HepG2 (cell line): Measurements from ENCODE around the gene NALCN. TPM values are rescaled to one million over a fixed set of nuclear protein-coding genes. Genes with fewer than 3 reads are reported as not detected.

ENCODE experiments used
- ATAC-seq: fragments of 200-7000 bp; cut with Tn5 transposase; 3 replicates; pipeline ENCODE4 v1.9.1; 2020; ENCODE audit warnings: mild to moderate bottlenecking, moderate library complexity
- BruUV-seq: library from RNA; stranded (reverse); fragments of 400-500 nt; replicated peaks from 2 replicates; lab custom pipeline; 2021; lab: Mats Ljungman, UMichigan
- CTCF ChIA-PET: fragments of 300-600 bp; formaldehyde crosslinking; extraction: SDS; loops from one replicate; lab custom pipeline; 2021; ENCODE audit warnings: low total read pairs, inconsistent platforms, low intra/inter-chr PET ratio; lab: Yijun Ruan, JAX
- POLR2A ChIA-PET: fragments of 350-600 bp; sonication (Branson Sonifier 250); formaldehyde crosslinking; loops from one replicate; lab custom pipeline; 2020; ENCODE audit warnings: antibody characterized with exemption, inconsistent platforms; lab: Yijun Ruan, JAX
- DNase-seq: peaks from one replicate; pipeline ENCODE4 v3.0.0-alpha.2; 2015; ENCODE audit warnings: low spot score
- FAIRE-seq: peaks from 3 replicates; lab custom pipeline; 2011; peaks lifted over from hg19 to GRCh38; lab: Jason Lieb, UNC
- H2AFZ ChIP-seq: one replicate; pipeline ENCODE4 v1.6.1; 2011; ENCODE audit warnings: low read length, inconsistent platforms
- H3K27ac ChIP-seq: fragments of 300-600 bp; 3 replicates; pipeline ENCODE4 v1.8.0; 2011; ENCODE audit warnings: mixed run types, mild to moderate bottlenecking, mixed read lengths, low read length, inconsistent platforms; ENCODE audit not compliant: insufficient read depth; ENCODE audit errors: extremely low read length
- H3K27me3 ChIP-seq, 2 experiments: fragments of 200-600 bp in 1 of 2; 2 replicates in 1 of 2; 3 replicates in 1 of 2; pipeline versions ENCODE4 v1.6.0 to v1.8.0; 2011; ENCODE audit warnings: low read length in 2 of 2, mild to moderate bottlenecking in 2 of 2, moderate library complexity in 2 of 2, inconsistent platforms in 1 of 2; ENCODE audit not compliant: insufficient read depth in 2 of 2, control insufficient read depth in 1 of 2
- H3K36me3 ChIP-seq, 2 experiments: fragments of 200-600 bp in 1 of 2; replicated peaks in 1 of 2; 2 replicates in 1 of 2; 3 replicates in 1 of 2; pipeline versions ENCODE4 v1.5.1 to v1.8.0; 2011; ENCODE audit warnings: low read length in 2 of 2, inconsistent platforms in 1 of 2; ENCODE audit not compliant: insufficient read depth in 2 of 2, control insufficient read depth in 1 of 2
- H3K4me1 ChIP-seq: 2 replicates; pipeline ENCODE4 v1.5.1; 2012; ENCODE audit warnings: low read length, inconsistent platforms; ENCODE audit not compliant: insufficient read depth
- H3K4me2 ChIP-seq: 2 replicates; pipeline ENCODE4 v1.6.0; 2011; ENCODE audit warnings: low read depth, low read length, inconsistent platforms
- H3K4me3 ChIP-seq, 3 experiments: fragments of 200-600 bp in 1 of 3; sonication (generic), shearing (Covaris generic) in 1 of 3; replicated peaks in 1 of 3; 2 replicates each; pipeline ENCODE4 v1.5.1; 2011 to 2016; ENCODE audit warnings: low read length in 3 of 3, inconsistent platforms in 2 of 3, low read depth in 2 of 3, mild to moderate bottlenecking in 2 of 3, control low read depth in 1 of 3, mixed read lengths in 1 of 3; ENCODE audit not compliant: insufficient read depth in 1 of 3
- H3K79me2 ChIP-seq: one replicate; pipeline ENCODE4 v1.6.1; 2011; ENCODE audit warnings: low read length, inconsistent platforms; ENCODE audit not compliant: insufficient read depth
- H3K9ac ChIP-seq: 2 replicates; pipeline ENCODE4 v1.6.0; 2011; ENCODE audit warnings: mild to moderate bottlenecking, low read depth, low read length, inconsistent platforms; ENCODE audit not compliant: insufficient read depth
- H3K9me3 ChIP-seq: 2 replicates; pipeline ENCODE4 v1.5.1; 2012; ENCODE audit warnings: mild to moderate bottlenecking, low read length
- H4K20me1 ChIP-seq: 2 replicates; pipeline ENCODE4 v1.6.0; 2011; ENCODE audit warnings: inconsistent platforms, mild to moderate bottlenecking, low read length, moderate library complexity; ENCODE audit not compliant: insufficient read depth
- ATF1 ChIP-seq: IDR thresholded peaks from 2 replicates; pipeline ENCODE4 v1.6.1; 2016; ENCODE audit warnings: mild to moderate bottlenecking, control low read depth
- HMG20B ChIP-seq: conservative IDR thresholded peaks from 2 replicates; pipeline ENCODE4 v1.6.1; 2016; ENCODE audit warnings: missing genetic modification reagents, missing compliant biosample characterization
- HNRNPH1 ChIP-seq: fragments of 200-400 bp; formaldehyde crosslinking; optimal IDR thresholded peaks from 2 replicates; pipeline ENCODE3; 2017; ENCODE audit warnings: mild to moderate bottlenecking, low read depth, low read length
- KLF15 ChIP-seq: sonication (generic); formaldehyde crosslinking; IDR thresholded peaks from 2 replicates; pipeline ENCODE4 v1.8.1; 2023; ENCODE audit warnings: borderline replicate concordance, mild to moderate bottlenecking, inconsistent platforms, missing genetic modification reagents, mixed read lengths
- MXI1 ChIP-seq: IDR thresholded peaks from 3 replicates; pipeline ENCODE4 v1.6.1; 2012; ENCODE audit warnings: low read depth, low read length, inconsistent platforms, borderline replicate concordance
- SATB2 ChIP-seq: sonication (generic); formaldehyde crosslinking; IDR thresholded peaks from 2 replicates; pipeline ENCODE4 v1.5.0; 2020; ENCODE audit warnings: missing genetic modification reagents
- SETDB1 ChIP-seq: sonication (generic); formaldehyde crosslinking; IDR thresholded peaks from 2 replicates; pipeline ENCODE4 v1.5.1; 2020; ENCODE audit warnings: missing genetic modification reagents, mild to moderate bottlenecking, borderline replicate concordance
- SMYD3 ChIP-seq: sonication (generic); formaldehyde crosslinking; IDR thresholded peaks from 2 replicates; pipeline ENCODE4 v1.8.1; 2023; ENCODE audit warnings: mild to moderate bottlenecking, missing genetic modification reagents
- ZNF605 ChIP-seq: sonication (generic); formaldehyde crosslinking; IDR thresholded peaks from 2 replicates; pipeline ENCODE4 v1.8.0; 2022; ENCODE audit warnings: mild to moderate bottlenecking, missing genetic modification reagents
- WGBS: methylation state at CpG from one replicate; pipeline ENCODE4 v1.1.6; 2017; ENCODE audit warnings: low lambda C conversion rate; 5-methylcytosine and 5-hydroxymethylcytosine counted together
- in situ Hi-C: cut with HindIII; loops from 2 replicates; pipeline ENCODE4 v1.10.0; 2017; ENCODE audit warnings: low pct_unique_long_range_greater_than_20kb; ENCODE audit not compliant: extremely low pct_ligation_motif_present
- intact Hi-C: fragments of 100-400 bp; cut with micrococcal nuclease; formaldehyde crosslinking; loops from one replicate; pipeline ENCODE4 v1.10.0; 2022; ENCODE audit not compliant: unreplicated experiment
- polyA plus RNA-seq, 8 experiments: library from polyadenylated mRNA; depleted of rRNA in 3 of 8; stranded (reverse) in 7 of 8; unstranded in 1 of 8; fragments of >200 nt; fragmentation: Illumina TruSeq in 4 of 8; extraction: Trizol in 4 of 8; gene quantifications; 2 replicates each; pipeline versions ENCODE4 v1.2.1 to v1.2.3, GENCODE V29; 2011 to 2016; ENCODE audit warnings: low read depth in 4 of 8, missing spikeins in 1 of 8, mixed read lengths in 1 of 8; ENCODE audit not compliant: insufficient read depth in 1 of 8
- total RNA-seq, 5 experiments: library from RNA; depleted of rRNA; stranded (reverse); fragments of >200 nt; fragmentation: Illumina TruSeq; extraction: Trizol; gene quantifications; 2 replicates each; pipeline ENCODE4 v1.2.3, GENCODE V29; 2016; ENCODE audit warnings: low read depth in 1 of 5
- TF ChIP-seq, protein P1 (sequence below): IDR thresholded peaks from 2 replicates; pipeline ENCODE4 v1.6.1; 2012; ENCODE audit warnings: low read depth, low read length, improper control_type of control experiment
- TF ChIP-seq, protein P2 (sequence below): sonication (generic); formaldehyde crosslinking; IDR thresholded peaks from 2 replicates; pipeline ENCODE4 v1.5.0; 2020; ENCODE audit warnings: missing genetic modification reagents, mild to moderate bottlenecking, borderline replicate concordance
- TF ChIP-seq, protein P3 (sequence below): sonication (generic); formaldehyde crosslinking; IDR thresholded peaks from 2 replicates; pipeline ENCODE4 v1.4.0; 2020; ENCODE audit warnings: missing genetic modification reagents, borderline replicate concordance
- TF ChIP-seq, protein P4 (sequence below): sonication (generic); formaldehyde crosslinking; IDR thresholded peaks from 2 replicates; pipeline ENCODE4 v1.4.0; 2020; ENCODE audit warnings: missing genetic modification reagents

NALCN gene
- total and polyA plus RNA-seq, 2 of the 13 experiments (the other 11 are each of a cell fraction or from before 2014, with no cell fraction given), result not detected

DNA sequence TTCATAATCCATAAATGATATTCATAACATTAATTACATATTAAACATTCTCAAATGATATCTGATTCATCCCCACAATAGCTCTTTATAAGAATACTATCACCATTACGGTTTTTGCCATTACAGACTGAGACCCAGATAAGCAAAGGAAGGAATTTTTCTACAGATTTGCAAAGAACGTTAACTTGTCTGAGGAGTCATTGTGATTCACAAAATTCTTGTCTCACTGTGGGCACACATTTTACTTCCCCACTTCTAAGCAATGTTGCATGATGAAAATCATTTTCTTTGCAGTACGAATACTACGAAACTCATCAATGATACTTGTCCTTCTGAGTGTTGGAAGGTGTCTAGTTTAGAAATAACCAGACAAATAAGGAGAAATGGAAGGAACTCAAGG is 70.1 kb downstream of the NALCN start (continued):
- no peak for TF ChIP-seq HNRNPH1
- TF ChIP-seq, protein P1, sequence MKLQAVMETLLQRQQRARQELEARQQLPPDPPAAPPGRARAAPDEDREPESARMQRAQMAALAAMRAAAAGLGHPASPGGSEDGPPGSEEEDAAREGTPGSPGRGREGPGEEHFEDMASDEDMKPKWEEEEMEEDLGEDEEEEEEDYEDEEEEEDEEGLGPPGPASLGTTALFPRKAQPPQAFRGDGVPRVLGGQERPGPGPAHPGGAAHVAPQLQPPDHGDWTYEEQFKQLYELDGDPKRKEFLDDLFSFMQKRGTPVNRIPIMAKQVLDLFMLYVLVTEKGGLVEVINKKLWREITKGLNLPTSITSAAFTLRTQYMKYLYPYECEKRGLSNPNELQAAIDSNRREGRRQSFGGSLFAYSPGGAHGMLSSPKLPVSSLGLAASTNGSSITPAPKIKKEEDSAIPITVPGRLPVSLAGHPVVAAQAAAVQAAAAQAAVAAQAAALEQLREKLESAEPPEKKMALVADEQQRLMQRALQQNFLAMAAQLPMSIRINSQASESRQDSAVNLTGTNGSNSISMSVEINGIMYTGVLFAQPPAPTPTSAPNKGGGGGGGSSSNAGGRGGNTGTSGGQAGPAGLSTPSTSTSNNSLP, result no peak

DNA sequence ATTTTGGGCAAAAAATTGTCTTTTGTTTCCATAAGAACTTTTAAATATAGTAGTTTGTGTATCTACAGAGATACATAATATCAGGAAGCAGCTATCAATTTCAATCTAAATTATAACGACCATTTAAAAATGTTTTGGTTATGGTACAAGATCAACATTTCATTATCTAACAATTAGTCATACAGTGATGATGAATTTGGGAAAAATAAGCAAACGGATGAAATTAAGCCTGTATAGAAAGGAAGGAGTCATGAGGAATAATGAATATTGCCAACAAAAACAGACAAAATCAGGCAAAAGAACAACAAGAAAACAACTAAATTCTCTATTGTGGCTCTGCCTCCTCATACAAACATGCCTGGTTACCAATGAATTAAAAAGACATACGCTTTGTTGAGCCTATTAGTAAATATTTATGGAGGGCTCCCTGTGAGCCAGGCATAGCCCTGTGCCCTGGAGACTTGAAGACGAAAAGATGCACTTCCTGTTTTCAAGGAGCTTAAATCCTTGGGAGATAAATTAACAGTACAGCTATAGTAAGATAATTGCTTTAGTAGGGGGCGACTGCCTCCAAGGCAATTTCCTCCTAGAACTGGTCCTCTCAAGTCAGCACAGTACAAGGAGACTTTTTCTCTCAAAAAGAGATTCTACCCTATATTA is 73.0 kb downstream of the NALCN start:
- intact Hi-C loops (no loop called here), in situ Hi-C loops (no loop called here)
- DNase-seq, result no peak
- Histone ChIP-seq H3K9me3 (no peaks in the 10 kb centered on the region), H3K4me2 (no peak overlapping the region), H2AFZ (no peak overlapping the region), H4K20me1 (no peaks in the 10 kb centered on the region), H3K27ac (no peak overlapping the region), H3K9ac (no peak overlapping the region), H3K4me3 (no peak overlapping the region), H3K36me3 (no peaks in the 10 kb centered on the region), H3K4me1 (no peaks in the 10 kb centered on the region), H3K79me2 (no peaks in the 10 kb centered on the region), H3K27me3 (no peaks in the 10 kb centered on the region)
- no TSS peak for BruUV-seq
- ATAC-seq, result no peak
- WGBS, result 2% methylated on average over 5 of the region's 5 CpGs
- CTCF ChIA-PET, result no interaction called here
- no peak for FAIRE-seq
- POLR2A ChIA-PET, result no interaction called here
- TF ChIP-seq SATB2 (CRISPR knock-in tag), result no peak
- TF ChIP-seq, protein P2, sequence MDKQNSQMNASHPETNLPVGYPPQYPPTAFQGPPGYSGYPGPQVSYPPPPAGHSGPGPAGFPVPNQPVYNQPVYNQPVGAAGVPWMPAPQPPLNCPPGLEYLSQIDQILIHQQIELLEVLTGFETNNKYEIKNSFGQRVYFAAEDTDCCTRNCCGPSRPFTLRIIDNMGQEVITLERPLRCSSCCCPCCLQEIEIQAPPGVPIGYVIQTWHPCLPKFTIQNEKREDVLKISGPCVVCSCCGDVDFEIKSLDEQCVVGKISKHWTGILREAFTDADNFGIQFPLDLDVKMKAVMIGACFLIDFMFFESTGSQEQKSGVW, result no peak
- no peak for TF ChIP-seq SETDB1
- no peak for TF ChIP-seq ZNF605
- TF ChIP-seq SMYD3, result no peak
- no peak for TF ChIP-seq MXI1
- no peak for TF ChIP-seq KLF15 (CRISPR knock-in tag)
- TF ChIP-seq HMG20B (CRISPR knock-in tag), result no peak
- TF ChIP-seq, protein P3, sequence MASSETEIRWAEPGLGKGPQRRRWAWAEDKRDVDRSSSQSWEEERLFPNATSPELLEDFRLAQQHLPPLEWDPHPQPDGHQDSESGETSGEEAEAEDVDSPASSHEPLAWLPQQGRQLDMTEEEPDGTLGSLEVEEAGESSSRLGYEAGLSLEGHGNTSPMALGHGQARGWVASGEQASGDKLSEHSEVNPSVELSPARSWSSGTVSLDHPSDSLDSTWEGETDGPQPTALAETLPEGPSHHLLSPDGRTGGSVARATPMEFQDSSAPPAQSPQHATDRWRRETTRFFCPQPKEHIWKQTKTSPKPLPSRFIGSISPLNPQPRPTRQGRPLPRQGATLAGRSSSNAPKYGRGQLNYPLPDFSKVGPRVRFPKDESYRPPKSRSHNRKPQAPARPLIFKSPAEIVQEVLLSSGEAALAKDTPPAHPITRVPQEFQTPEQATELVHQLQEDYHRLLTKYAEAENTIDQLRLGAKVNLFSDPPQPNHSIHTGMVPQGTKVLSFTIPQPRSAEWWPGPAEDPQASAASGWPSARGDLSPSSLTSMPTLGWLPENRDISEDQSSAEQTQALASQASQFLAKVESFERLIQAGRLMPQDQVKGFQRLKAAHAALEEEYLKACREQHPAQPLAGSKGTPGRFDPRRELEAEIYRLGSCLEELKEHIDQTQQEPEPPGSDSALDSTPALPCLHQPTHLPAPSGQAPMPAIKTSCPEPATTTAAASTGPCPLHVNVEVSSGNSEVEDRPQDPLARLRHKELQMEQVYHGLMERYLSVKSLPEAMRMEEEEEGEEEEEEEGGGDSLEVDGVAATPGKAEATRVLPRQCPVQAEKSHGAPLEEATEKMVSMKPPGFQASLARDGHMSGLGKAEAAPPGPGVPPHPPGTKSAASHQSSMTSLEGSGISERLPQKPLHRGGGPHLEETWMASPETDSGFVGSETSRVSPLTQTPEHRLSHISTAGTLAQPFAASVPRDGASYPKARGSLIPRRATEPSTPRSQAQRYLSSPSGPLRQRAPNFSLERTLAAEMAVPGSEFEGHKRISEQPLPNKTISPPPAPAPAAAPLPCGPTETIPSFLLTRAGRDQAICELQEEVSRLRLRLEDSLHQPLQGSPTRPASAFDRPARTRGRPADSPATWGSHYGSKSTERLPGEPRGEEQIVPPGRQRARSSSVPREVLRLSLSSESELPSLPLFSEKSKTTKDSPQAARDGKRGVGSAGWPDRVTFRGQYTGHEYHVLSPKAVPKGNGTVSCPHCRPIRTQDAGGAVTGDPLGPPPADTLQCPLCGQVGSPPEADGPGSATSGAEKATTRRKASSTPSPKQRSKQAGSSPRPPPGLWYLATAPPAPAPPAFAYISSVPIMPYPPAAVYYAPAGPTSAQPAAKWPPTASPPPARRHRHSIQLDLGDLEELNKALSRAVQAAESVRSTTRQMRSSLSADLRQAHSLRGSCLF (CRISPR knock-in tag), result no peak
- TF ChIP-seq, protein P4, sequence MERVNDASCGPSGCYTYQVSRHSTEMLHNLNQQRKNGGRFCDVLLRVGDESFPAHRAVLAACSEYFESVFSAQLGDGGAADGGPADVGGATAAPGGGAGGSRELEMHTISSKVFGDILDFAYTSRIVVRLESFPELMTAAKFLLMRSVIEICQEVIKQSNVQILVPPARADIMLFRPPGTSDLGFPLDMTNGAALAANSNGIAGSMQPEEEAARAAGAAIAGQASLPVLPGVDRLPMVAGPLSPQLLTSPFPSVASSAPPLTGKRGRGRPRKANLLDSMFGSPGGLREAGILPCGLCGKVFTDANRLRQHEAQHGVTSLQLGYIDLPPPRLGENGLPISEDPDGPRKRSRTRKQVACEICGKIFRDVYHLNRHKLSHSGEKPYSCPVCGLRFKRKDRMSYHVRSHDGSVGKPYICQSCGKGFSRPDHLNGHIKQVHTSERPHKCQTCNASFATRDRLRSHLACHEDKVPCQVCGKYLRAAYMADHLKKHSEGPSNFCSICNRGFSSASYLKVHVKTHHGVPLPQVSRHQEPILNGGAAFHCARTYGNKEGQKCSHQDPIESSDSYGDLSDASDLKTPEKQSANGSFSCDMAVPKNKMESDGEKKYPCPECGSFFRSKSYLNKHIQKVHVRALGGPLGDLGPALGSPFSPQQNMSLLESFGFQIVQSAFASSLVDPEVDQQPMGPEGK (CRISPR knock-in tag), result no peak
- TF ChIP-seq ATF1 (CRISPR knock-in tag), result no peak
